ENCODE measurements around the gene ADD1. TPM values are rescaled to one million over a fixed set of nuclear protein-coding genes. Genes with fewer than 3 reads are reported as not detected.
"Not testable (repeated sequence)": the region's sequence is repeated elsewhere in the genome, so short reads cannot be mapped to it uniquely, and the experiment has no call there.

The ADD1 gene
- total and polyA plus RNA-seq, 2 donors (not counting 1 experiment from before 2014, with no cell fraction given) = 302 to 383 TPM

GRCh38 chr4:2955186-2956044 lies 111.8 kb downstream of the ADD1 start:
- peaks cover 59% of the 10 kb centered on the region for H4K20me1 ChIP-seq (ENCODE audit: control insufficient read depth, insufficient read depth, low read length, poor library complexity, severe bottlenecking)
- peaks cover 2 to 73% of the 10 kb centered on the region in 2 experiments for H3K36me3 ChIP-seq (replicated peaks in 1 of 2; ENCODE audit: control extremely low read depth in 1 of 2, control insufficient read depth in 1 of 2, extremely low read depth in 1 of 2, insufficient read depth in 2 of 2, low read length in 1 of 2)
- CTCF ChIA-PET = interaction anchor here (0.6 to 2.2 kb wide), 4 partner anchors 44 to 195 kb away, joined by 3 to 6 read pairs (median 4); no protein-coding TSS in a partner anchor
- H2AFZ ChIP-seq (ENCODE audit: insufficient read depth, low read depth, low read length, poor library complexity, severe bottlenecking); H3K9me3 Mint-ChIP-seq (ENCODE audit: insufficient read depth); H3K9me3 ChIP-seq (ENCODE audit: control extremely low read depth in 1 of 3, control insufficient read depth in 2 of 3, insufficient read depth in 1 of 3, low read length in 2 of 3); H3K27me3 Mint-ChIP-seq; H3K27me3 ChIP-seq (replicated peaks in 1 of 4; ENCODE audit: control extremely low read depth in 1 of 4, control insufficient read depth in 3 of 4, insufficient read depth in 4 of 4, low read length in 3 of 4); DNase-seq; H3K27ac Mint-ChIP-seq; H3K4me3 Mint-ChIP-seq; H3K4me1 ChIP-seq (ENCODE audit: control insufficient read depth in 2 of 2, insufficient read depth in 2 of 2, low read length in 2 of 2); H3K4me3 ChIP-seq (ENCODE audit: control extremely low read depth in 1 of 5, extremely low read depth in 1 of 5, insufficient read depth in 1 of 5, low read depth in 2 of 5, low read length in 4 of 5); H3K4me2 ChIP-seq (replicated peaks; ENCODE audit: low read depth, low read length, poor library complexity, severe bottlenecking); intact Hi-C loops (cut with micrococcal nuclease); H3K9ac ChIP-seq (ENCODE audit: low read length); ATAC-seq (ENCODE audit: low read depth): not testable (repeated sequence)
- POLR2A ChIA-PET = interaction anchor here (0.6 kb wide), 1 partner anchor 357 kb away, joined by 3 read pairs; no protein-coding TSS in a partner anchor
- H3K79me2 ChIP-seq (ENCODE audit: control insufficient read depth, insufficient read depth, low read length) = peaks cover 30% of the 10 kb centered on the region
- 99% methylated on average over 15 of the region's 44 CpGs for WGBS (ENCODE audit: insufficient coverage)
- TF ChIP-seq CTCF (IDR thresholded peaks at IDR 0.05) = peak; percentile 53
- H3K4me1 Mint-ChIP-seq = peaks cover 16% of the 10 kb centered on the region
- peak overlapping the region in 1 of 2 donors; percentile 13 for H3K27ac ChIP-seq (ENCODE audit: low read length in 2 of 2)

GRCh38 chr4:2958446-2958845 lies 114.8 kb downstream of the ADD1 start:
- WGBS (ENCODE audit: insufficient coverage) = 81% methylated on average over 6 of the region's 9 CpGs
- H3K27me3 Mint-ChIP-seq = no peaks in the 10 kb centered on the region
- peaks cover 2 to 51% of the 10 kb centered on the region in 2 experiments for H3K36me3 ChIP-seq (replicated peaks in 1 of 2; ENCODE audit: control extremely low read depth in 1 of 2, control insufficient read depth in 1 of 2, extremely low read depth in 1 of 2, insufficient read depth in 2 of 2, low read length in 1 of 2)
- ATAC-seq (ENCODE audit: low read depth) (no peak), DNase-seq (no peak)
- no peak overlapping the region for H3K4me3 ChIP-seq (ENCODE audit: control extremely low read depth in 1 of 5, extremely low read depth in 1 of 5, insufficient read depth in 1 of 5, low read depth in 2 of 5, low read length in 4 of 5)
- H3K27me3 ChIP-seq (replicated peaks in 1 of 4; ENCODE audit: control extremely low read depth in 1 of 4, control insufficient read depth in 3 of 4, insufficient read depth in 4 of 4, low read length in 3 of 4) = no peaks in the 10 kb centered on the region
- H3K4me3 Mint-ChIP-seq = no peak overlapping the region
- H3K27ac Mint-ChIP-seq = no peak overlapping the region
- H2AFZ ChIP-seq (ENCODE audit: insufficient read depth, low read depth, low read length, poor library complexity, severe bottlenecking) = no peak overlapping the region
- CTCF ChIA-PET = interaction anchor here (1.0 kb wide), 1 partner anchor 8 kb away, joined by 4 read pairs; no protein-coding TSS in a partner anchor
- H3K9me3 ChIP-seq (ENCODE audit: control extremely low read depth in 1 of 3, control insufficient read depth in 2 of 3, insufficient read depth in 1 of 3, low read length in 2 of 3) = peaks cover 0 to 6% (median 0%) of the 10 kb centered on the region in 3 donors
- H3K79me2 ChIP-seq (ENCODE audit: control insufficient read depth, insufficient read depth, low read length) = peaks cover 49% of the 10 kb centered on the region
- POLR2A ChIA-PET = no interaction called here
- H3K4me2 ChIP-seq (replicated peaks; ENCODE audit: low read depth, low read length, poor library complexity, severe bottlenecking) = no peak overlapping the region
- peaks cover 13 to 16% of the 10 kb centered on the region in 2 donors for H3K4me1 ChIP-seq (ENCODE audit: control insufficient read depth in 2 of 2, insufficient read depth in 2 of 2, low read length in 2 of 2)
- H4K20me1 ChIP-seq (ENCODE audit: control insufficient read depth, insufficient read depth, low read length, poor library complexity, severe bottlenecking) = peaks cover 77% of the 10 kb centered on the region
- no peak overlapping the region for H3K27ac ChIP-seq (ENCODE audit: low read length in 2 of 2)
- peaks cover 27% of the 10 kb centered on the region for H3K4me1 Mint-ChIP-seq
- H3K9ac ChIP-seq (ENCODE audit: low read length) = no peak overlapping the region
- intact Hi-C loops (cut with micrococcal nuclease) = no loop called here
- TF ChIP-seq EZH2 (IDR thresholded peaks at IDR 0.05; ENCODE audit: borderline replicate concordance, insufficient read depth, low read depth, low read length, poor library complexity, severe bottlenecking) (no peak), CTCF (IDR thresholded peaks at IDR 0.05) (no peak)
- H3K9me3 Mint-ChIP-seq (ENCODE audit: insufficient read depth) = no peaks in the 10 kb centered on the region
